Endodermal cell (in vitro differentiated cells): Measurements from ENCODE around the gene CCNH. TPM values are rescaled to one million over a fixed set of nuclear protein-coding genes. Genes with fewer than 3 reads are reported as not detected.

Experiments
- DNase-seq: peaks from one replicate; pipeline ENCODE4 v3.0.0-alpha.2; 2017
- H3K27ac ChIP-seq: 2 replicates; pipeline ENCODE4 v1.5.1; 2013; ENCODE audit warnings: mild to moderate bottlenecking, low read depth, low read length, moderate library complexity
- H3K27me3 ChIP-seq: 2 replicates; pipeline ENCODE4 v1.6.1; 2013; ENCODE audit warnings: mild to moderate bottlenecking, low read length, moderate library complexity; ENCODE audit not compliant: insufficient read depth, control insufficient read depth, poor library complexity, severe bottlenecking
- H3K36me3 ChIP-seq: 2 replicates; pipeline ENCODE4 v1.7.0; 2013; ENCODE audit warnings: mild to moderate bottlenecking, low read length, moderate library complexity; ENCODE audit not compliant: control insufficient read depth, insufficient read depth
- H3K4me1 ChIP-seq: one replicate; pipeline ENCODE4 v1.7.0; 2013; ENCODE audit warnings: low read length; ENCODE audit not compliant: control insufficient read depth, insufficient read depth
- H3K4me3 ChIP-seq: 2 replicates; pipeline ENCODE4 v1.5.1; 2013; ENCODE audit warnings: mild to moderate bottlenecking, low read length, moderate library complexity
- H3K9ac ChIP-seq: 2 replicates; pipeline ENCODE4 v1.6.1; 2013; ENCODE audit warnings: mild to moderate bottlenecking, low read length, moderate library complexity; ENCODE audit not compliant: poor library complexity, severe bottlenecking; ENCODE audit errors: extremely low read depth
- H3K9me3 ChIP-seq: 2 replicates; pipeline ENCODE4 v1.6.1; 2013; ENCODE audit warnings: mild to moderate bottlenecking, low read length, moderate library complexity; ENCODE audit not compliant: control insufficient read depth
- H3K27ac Mint-ChIP-seq: 2 replicates; pipeline ENCODE4 v1.8.0; 2020; ENCODE audit warnings: mixed read lengths
- H3K27me3 Mint-ChIP-seq: 2 replicates; pipeline ENCODE4 v1.8.0; 2021; ENCODE audit warnings: mild to moderate bottlenecking, mixed read lengths; ENCODE audit not compliant: insufficient read depth
- H3K36me3 Mint-ChIP-seq: 2 replicates; pipeline ENCODE4 v1.8.0; 2020; ENCODE audit warnings: low read depth, mixed read lengths
- H3K4me1 Mint-ChIP-seq: 2 replicates; pipeline ENCODE4 v1.8.0; 2020; ENCODE audit warnings: mixed read lengths
- H3K4me3 Mint-ChIP-seq: 2 replicates; pipeline ENCODE4 v1.8.0; 2020; ENCODE audit warnings: mild to moderate bottlenecking, moderate library complexity, mixed read lengths
- H3K9me3 Mint-ChIP-seq: 2 replicates; pipeline ENCODE4 v1.8.0; 2020; ENCODE audit warnings: mild to moderate bottlenecking, mixed read lengths
- CTCF ChIP-seq: fragments of 200-600 bp; sonication (generic); conservative IDR thresholded peaks from 2 replicates; pipeline ENCODE4 v1.5.0; 2021; ENCODE audit warnings: antibody characterized with exemption, mild to moderate bottlenecking
- WGBS, 2 experiments: methylation state at CpG; one replicate each; pipeline versions ENCODE4 v1.1.5 to v1.1.7; 2013; ENCODE audit warnings: missing lambda C conversion rate in 2 of 2, mixed read lengths in 1 of 2; ENCODE audit not compliant: insufficient coverage in 1 of 2, insufficient read length in 1 of 2; 5-methylcytosine and 5-hydroxymethylcytosine counted together
- total RNA-seq, 2 donors: library from RNA; stranded (reverse); fragmentation: NEBNext Ultra II Directional in 1 of 2; extraction: Animal tissue kit (Norgen Biotek cat#: 25700) in 1 of 2; gene quantifications; 2 replicates in 1 of 2; 3 replicates in 1 of 2; pipeline ENCODE4 v1.2.1, GENCODE V29; 2021

CCNH gene
- total RNA-seq, 2 donors from 2014 or later = 34.4 to 37.7 TPM

GRCh38 chr5:87390075-87390474, 22.7 kb downstream of the CCNH start:
- H3K27ac Mint-ChIP-seq = no peak overlapping the region
- no peaks in the 10 kb centered on the region for H3K27me3 Mint-ChIP-seq
- no peaks in the 10 kb centered on the region for H3K9me3 ChIP-seq
- no peak overlapping the region for H3K27ac ChIP-seq
- no peaks in the 10 kb centered on the region for H3K27me3 ChIP-seq
- DNase-seq = no peak
- H3K9me3 Mint-ChIP-seq = no peaks in the 10 kb centered on the region
- WGBS, 2 experiments = 89% methylated on average over 3 of the region's 3 CpGs; no CpG with 5 or more reads in 1 of the 2 experiments
- peaks cover 68% of the 10 kb centered on the region for H3K36me3 Mint-ChIP-seq
- peaks cover 94% of the 10 kb centered on the region for H3K36me3 ChIP-seq
- peaks cover 4% of the 10 kb centered on the region for H3K4me1 Mint-ChIP-seq
- no peak overlapping the region for H3K4me3 ChIP-seq
- H3K4me3 Mint-ChIP-seq = no peak overlapping the region
- H3K4me1 ChIP-seq = peaks cover 6% of the 10 kb centered on the region
- no peak for TF ChIP-seq CTCF
- no peak overlapping the region for H3K9ac ChIP-seq

GRCh38 chr5:87389296-87390034, 23.3 kb downstream of the CCNH start:
- Histone ChIP-seq H3K36me3 (peaks cover 94% of the 10 kb centered on the region), H3K27ac (no peak overlapping the region), H3K4me3 (no peak overlapping the region), H3K9ac (no peak overlapping the region), H3K27me3 (no peaks in the 10 kb centered on the region), H3K9me3 (no peaks in the 10 kb centered on the region), H3K4me1 (peaks cover 6% of the 10 kb centered on the region)
- no peaks in the 10 kb centered on the region for H3K9me3 Mint-ChIP-seq
- no peak for TF ChIP-seq CTCF
- H3K27me3 Mint-ChIP-seq = no peaks in the 10 kb centered on the region
- peaks cover 4% of the 10 kb centered on the region for H3K4me1 Mint-ChIP-seq
- 96 to 100% methylated on average over 8 to 14 of the region's 14 CpGs for WGBS, 2 experiments
- H3K27ac Mint-ChIP-seq = no peak overlapping the region
- no peak for DNase-seq
- peaks cover 62% of the 10 kb centered on the region for H3K36me3 Mint-ChIP-seq
- no peak overlapping the region for H3K4me3 Mint-ChIP-seq

- H3K27me3 ChIP-seq = no peaks in the 10 kb centered on the region
- H3K36me3 Mint-ChIP-seq = peaks cover 60% of the 10 kb centered on the region
- H3K4me1 Mint-ChIP-seq = peaks cover 4% of the 10 kb centered on the region
- H3K9me3 Mint-ChIP-seq = no peaks in the 10 kb centered on the region
- H3K4me1 ChIP-seq = peaks cover 6% of the 10 kb centered on the region
- no peak overlapping the region for H3K27ac Mint-ChIP-seq
- H3K27me3 Mint-ChIP-seq = no peaks in the 10 kb centered on the region
- peaks cover 92% of the 10 kb centered on the region for H3K36me3 ChIP-seq
- TF ChIP-seq CTCF = no peak
- H3K9me3 ChIP-seq = no peaks in the 10 kb centered on the region
- no peak for DNase-seq
- H3K4me3 ChIP-seq = no peak overlapping the region
- no peak overlapping the region for H3K4me3 Mint-ChIP-seq
- no peak overlapping the region for H3K9ac ChIP-seq
- H3K27ac ChIP-seq = no peak overlapping the region
- WGBS, 2 experiments = 94 to 100% methylated on average over 2 of the region's 2 CpGs
Measured at GRCh38 chr5:87388129-87388528, 24.6 kb downstream of the CCNH start.
